Neural cell (in vitro differentiated cells): ENCODE measurements around the gene PHACTR1. TPM values are rescaled to one million over a fixed set of nuclear protein-coding genes. Genes with fewer than 3 reads are reported as not detected.

Source experiments
- H2AFZ ChIP-seq: fragments of 200-600, 300-800 bp; sonication (generic), shearing (Covaris generic); 2 replicates; pipeline ENCODE4 v1.6.0; 2014; ENCODE audit warnings: low read depth, mild to moderate bottlenecking, antibody characterized with exemption, low read length, moderate library complexity
- H3F3A ChIP-seq: fragments of 200-600 bp; shearing (Covaris generic); 2 replicates; pipeline ENCODE4 v1.6.1; 2016; ENCODE audit warnings: mild to moderate bottlenecking, moderate library complexity, mixed read lengths, antibody characterized with exemption, low read length; ENCODE audit not compliant: insufficient read depth, poor library complexity, severe bottlenecking
- H3K27ac ChIP-seq: fragments of 200-600, 300-800 bp; sonication (generic), shearing (Covaris generic); 2 replicates; pipeline ENCODE4 v1.5.1; 2014; ENCODE audit warnings: mild to moderate bottlenecking, low read length, moderate library complexity
- H3K27me3 ChIP-seq: fragments of 300-800, 200-600 bp; sonication (generic), shearing (Covaris generic); 2 replicates; pipeline ENCODE4 v1.6.0; 2014; ENCODE audit warnings: mild to moderate bottlenecking, low read depth, low read length, moderate library complexity; ENCODE audit not compliant: insufficient read depth
- H3K36me3 ChIP-seq: fragments of 300-800, 200-600 bp; sonication (generic), shearing (Covaris generic); 2 replicates; pipeline ENCODE4 v1.5.1; 2014; ENCODE audit warnings: mild to moderate bottlenecking, antibody characterized with exemption, low read length, moderate library complexity; ENCODE audit not compliant: insufficient read depth
- H3K4me2 ChIP-seq: fragments of 300-800, 200-600 bp; sonication (generic), shearing (Covaris generic); 2 replicates; pipeline ENCODE4 v1.6.0; 2014; ENCODE audit warnings: mild to moderate bottlenecking, low read length
- H3K4me3 ChIP-seq: fragments of 300-800, 200-600 bp; sonication (generic), shearing (Covaris generic); 2 replicates; pipeline ENCODE4 v1.5.1; 2014; ENCODE audit warnings: mild to moderate bottlenecking, low read length, moderate library complexity
- H3K79me2 ChIP-seq: fragments of 200-600 bp; shearing (Covaris generic); replicated peaks from 2 replicates; pipeline ENCODE4 v1.6.0; 2014; ENCODE audit warnings: mild to moderate bottlenecking, low read length, moderate library complexity; ENCODE audit not compliant: insufficient read depth
- H3K9ac ChIP-seq: fragments of 300-800, 200-600 bp; sonication (generic), shearing (Covaris generic); 2 replicates; pipeline ENCODE4 v1.6.1; 2016; ENCODE audit warnings: mild to moderate bottlenecking, low read length, mixed read lengths
- H3K9me2 ChIP-seq: fragments of 200-600 bp; shearing (Covaris generic); 2 replicates; pipeline ENCODE4 v1.6.1; 2016; ENCODE audit warnings: mild to moderate bottlenecking, low read length, mixed read lengths; ENCODE audit not compliant: insufficient read depth
- H3K9me3 ChIP-seq: fragments of 200-600, 300-800 bp; sonication (generic), shearing (Covaris generic); 2 replicates; pipeline ENCODE4 v1.6.1; 2016; ENCODE audit warnings: mild to moderate bottlenecking, mixed run types, low read length, moderate library complexity, mixed read lengths
- H4K20me1 ChIP-seq: fragments of 200-600 bp; shearing (Covaris generic); 2 replicates; pipeline ENCODE4 v1.6.1; 2016; ENCODE audit warnings: mild to moderate bottlenecking, mixed run types; ENCODE audit not compliant: insufficient read depth
- CTCF ChIP-seq: fragments of 450-650 bp; IDR thresholded peaks from 2 replicates; pipeline ENCODE4 v1.5.1; 2014; ENCODE audit warnings: antibody characterized with exemption, mild to moderate bottlenecking, moderate library complexity; ENCODE audit not compliant: poor library complexity, severe bottlenecking
- EP300 ChIP-seq: fragments of 450-650 bp; conservative IDR thresholded peaks from 2 replicates; pipeline ENCODE4 v1.6.1; 2014; ENCODE audit warnings: antibody characterized with exemption, mild to moderate bottlenecking, moderate library complexity; ENCODE audit not compliant: poor library complexity, severe bottlenecking
- EZH2 ChIP-seq: fragments of 200-600, 300-800 bp; shearing (Covaris generic), sonication (generic); IDR thresholded peaks from 2 replicates; pipeline ENCODE4 v1.6.1; 2014; ENCODE audit warnings: antibody characterized with exemption, low read length, borderline replicate concordance, mild to moderate bottlenecking; ENCODE audit not compliant: insufficient read depth, poor library complexity, severe bottlenecking
- MXI1 ChIP-seq: fragments of 450-650 bp; conservative IDR thresholded peaks from 2 replicates; pipeline ENCODE4 v1.6.1; 2014; ENCODE audit warnings: antibody characterized with exemption, mild to moderate bottlenecking; ENCODE audit not compliant: poor library complexity, severe bottlenecking
- POLR2AphosphoS5 ChIP-seq: IDR thresholded peaks from 2 replicates; pipeline ENCODE4 v1.6.1; 2012
- RAD21 ChIP-seq: fragments of 450-650 bp; conservative IDR thresholded peaks from 2 replicates; pipeline ENCODE4 v1.6.1; 2014; ENCODE audit warnings: antibody characterized with exemption, mild to moderate bottlenecking, moderate library complexity
- REST ChIP-seq: IDR thresholded peaks from 2 replicates; pipeline ENCODE4 v1.6.1; 2012; ENCODE audit warnings: borderline replicate concordance
- SMC3 ChIP-seq: fragments of 450-650 bp; conservative IDR thresholded peaks from 2 replicates; pipeline ENCODE4 v1.6.1; 2014; ENCODE audit warnings: antibody characterized with exemption, mild to moderate bottlenecking, moderate library complexity; ENCODE audit not compliant: poor library complexity
- TAF1 ChIP-seq: IDR thresholded peaks from 2 replicates; pipeline ENCODE4 v1.6.1; 2012; ENCODE audit warnings: low read depth
- polyA plus RNA-seq: library from polyadenylated mRNA; depleted of rRNA; stranded (reverse); fragments of >200 nt; gene quantifications from 2 replicates; pipeline ENCODE4 v1.2.3, GENCODE V29; 2014

The PHACTR1 gene
- polyA plus RNA-seq, 1 donor from 2014 or later, result 7.8 TPM

GRCh38 chr6:13119549-13119948 lies 403.0 kb downstream of the PHACTR1 start:
- H3K4me2 ChIP-seq, result no peak overlapping the region
- H3K27ac ChIP-seq, result no peak overlapping the region
- no peaks in the 10 kb centered on the region for H3F3A ChIP-seq
- H3K36me3 ChIP-seq, result no peaks in the 10 kb centered on the region
- no peak for TF ChIP-seq CTCF
- H3K9ac ChIP-seq, result no peak overlapping the region
- no peak overlapping the region for H3K4me3 ChIP-seq
- H3K9me2 ChIP-seq, result no peaks in the 10 kb centered on the region
- no peaks in the 10 kb centered on the region for H3K9me3 ChIP-seq
- no peaks in the 10 kb centered on the region for H4K20me1 ChIP-seq
- no peaks in the 10 kb centered on the region for H3K79me2 ChIP-seq
- H3K27me3 ChIP-seq, result no peaks in the 10 kb centered on the region
- H2AFZ ChIP-seq, result no peak overlapping the region

- TF ChIP-seq RAD21 (no peak), EZH2 (no peak), TAF1 (no peak), POLR2AphosphoS5 (no peak), SMC3 (no peak), MXI1 (no peak), EP300 (no peak), CTCF (no peak), REST (no peak)
These were observed 404.2 kb downstream of the PHACTR1 start for GRCh38 chr6:13120483-13121482.

More at GRCh38 chr6:13120483-13121482, 404.2 kb downstream of the PHACTR1 start:
- H3K27ac ChIP-seq, result no peak overlapping the region
- H3K9ac ChIP-seq, result no peak overlapping the region
- H3F3A ChIP-seq, result no peaks in the 10 kb centered on the region
- no peaks in the 10 kb centered on the region for H3K9me2 ChIP-seq
- H2AFZ ChIP-seq, result no peak overlapping the region
- H3K9me3 ChIP-seq, result no peaks in the 10 kb centered on the region
- H3K4me2 ChIP-seq, result no peak overlapping the region
- H3K36me3 ChIP-seq, result no peaks in the 10 kb centered on the region
- H3K27me3 ChIP-seq, result no peaks in the 10 kb centered on the region
- no peak overlapping the region for H3K4me3 ChIP-seq
- H3K79me2 ChIP-seq, result no peaks in the 10 kb centered on the region
- H4K20me1 ChIP-seq, result no peaks in the 10 kb centered on the region
